ENCODE measurements around the gene PSMB2. TPM values are rescaled to one million over a fixed set of nuclear protein-coding genes. Genes with fewer than 3 reads are reported as not detected.

PSMB2 gene
- total and polyA plus RNA-seq, 7 experiments from 2014 or later, result 20.4 to 93.5 (median 26.2) TPM

- H3K27me3 Mint-ChIP-seq, result peaks cover 0 to 16% (median 9%) of the 10 kb centered on the region in 5 donors
- H3K9me3 Mint-ChIP-seq, result peaks cover 0 to 3% (median 0%) of the 10 kb centered on the region in 11 donors
- Histone ChIP-seq H3K4me3 (ENCODE audit: low read length) (no peak overlapping the region), H3K9me3 (ENCODE audit: control insufficient read depth in 2 of 3, low read length in 3 of 3) (no peaks in the 10 kb centered on the region), H3K27me3 (ENCODE audit: control insufficient read depth in 2 of 2, insufficient read depth in 2 of 2, low read length in 2 of 2) (no peaks in the 10 kb centered on the region), H3K4me1 (ENCODE audit: control insufficient read depth in 2 of 2, insufficient read depth in 2 of 2, low read length in 2 of 2) (no peaks in the 10 kb centered on the region), H3K36me3 (ENCODE audit: control insufficient read depth in 2 of 3, insufficient read depth in 3 of 3, low read length in 3 of 3) (no peaks in the 10 kb centered on the region), H3K27ac (ENCODE audit: low read depth, low read length) (no peak overlapping the region)
- peaks cover 0 to 4% (median 0%) of the 10 kb centered on the region in 7 donors for H3K4me1 Mint-ChIP-seq
- POLR2A ChIA-PET, result no interaction called here
- ATAC-seq, result no peak
- no peaks in the 10 kb centered on the region for H3K36me3 Mint-ChIP-seq
- intact Hi-C loops (cut with micrococcal nuclease), result no loop called here
- no peak for DNase-seq
- H3K4me3 Mint-ChIP-seq, result no peak overlapping the region
- no peak overlapping the region for H3K27ac Mint-ChIP-seq
- CTCF ChIA-PET, result no interaction called here
These were observed 20.1 kb upstream of the PSMB2 start for GRCh38 chr1:35661474-35661795.

DNA sequence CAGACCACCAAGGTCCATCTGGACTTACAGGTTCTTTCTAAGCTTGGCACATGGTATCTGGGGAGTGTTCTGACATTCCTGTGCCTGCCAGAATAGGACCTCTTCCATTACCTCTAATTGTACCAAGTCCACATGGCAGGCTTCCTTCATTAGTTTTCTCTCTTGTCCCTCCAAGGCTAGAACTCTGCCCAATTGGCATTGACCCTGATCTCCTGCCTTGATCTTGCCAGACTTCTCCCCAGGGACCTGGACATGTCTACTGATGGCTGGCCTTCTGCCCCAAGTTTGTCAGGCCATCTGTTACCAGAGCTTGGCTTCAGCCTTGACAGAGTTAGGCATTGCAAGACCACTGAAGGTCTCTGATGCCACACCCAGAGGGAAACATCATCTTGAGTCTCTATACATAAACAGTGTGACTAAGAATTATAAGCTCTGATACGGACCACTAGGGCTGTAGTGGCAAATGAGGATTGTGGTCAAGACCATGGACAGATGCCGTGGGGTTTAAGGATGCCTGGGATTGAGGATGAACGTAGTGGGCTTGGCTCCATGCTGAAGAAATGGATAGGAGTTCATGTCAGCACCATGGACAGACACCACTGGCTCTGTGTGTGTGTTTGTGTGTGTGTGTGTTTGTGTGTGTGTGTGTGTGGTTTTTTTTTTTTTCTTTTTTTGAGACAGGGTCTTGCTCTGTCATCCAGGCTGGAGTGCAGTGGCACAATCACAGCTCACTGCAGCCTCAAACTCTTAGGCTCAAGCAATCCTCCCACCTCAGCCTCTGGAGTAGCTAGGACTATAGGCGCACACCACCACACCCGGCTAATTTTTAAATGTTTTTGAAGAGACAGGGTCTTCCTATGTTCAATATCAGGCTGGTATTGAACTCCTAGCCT lies 19.5 kb upstream of the PSMB2 start:
- Histone ChIP-seq H3K27me3 (ENCODE audit: control insufficient read depth in 2 of 2, insufficient read depth in 2 of 2, low read length in 2 of 2) (no peaks in the 10 kb centered on the region), H3K27ac (ENCODE audit: low read depth, low read length) (no peak overlapping the region), H3K4me3 (ENCODE audit: low read length) (no peak overlapping the region), H3K36me3 (ENCODE audit: control insufficient read depth in 2 of 3, insufficient read depth in 3 of 3, low read length in 3 of 3) (no peaks in the 10 kb centered on the region), H3K4me1 (ENCODE audit: control insufficient read depth in 2 of 2, insufficient read depth in 2 of 2, low read length in 2 of 2) (no peaks in the 10 kb centered on the region), H3K9me3 (ENCODE audit: control insufficient read depth in 2 of 3, low read length in 3 of 3) (no peaks in the 10 kb centered on the region)
- intact Hi-C loops (cut with micrococcal nuclease), result no loop called here
- no peak overlapping the region for H3K27ac Mint-ChIP-seq
- no peak for ATAC-seq
- DNase-seq, result no peak
- H3K4me3 Mint-ChIP-seq, result no peak overlapping the region
- H3K27me3 Mint-ChIP-seq, result peaks cover 0 to 11% (median 4%) of the 10 kb centered on the region in 5 donors
- no peaks in the 10 kb centered on the region for H3K36me3 Mint-ChIP-seq
- ChIA-PET POLR2A (no interaction called here), CTCF (no interaction called here)
- H3K9me3 Mint-ChIP-seq, result peaks cover 0 to 3% (median 0%) of the 10 kb centered on the region in 11 donors
- peaks cover 0 to 4% (median 0%) of the 10 kb centered on the region in 7 donors for H3K4me1 Mint-ChIP-seq

GRCh38 chr1:35659589-35659988 lies 18.3 kb upstream of the PSMB2 start:
- Histone ChIP-seq H3K36me3 (ENCODE audit: control insufficient read depth in 2 of 3, insufficient read depth in 3 of 3, low read length in 3 of 3) (no peaks in the 10 kb centered on the region), H3K4me3 (ENCODE audit: low read length) (no peak overlapping the region), H3K9me3 (ENCODE audit: control insufficient read depth in 2 of 3, low read length in 3 of 3) (no peaks in the 10 kb centered on the region), H3K27me3 (ENCODE audit: control insufficient read depth in 2 of 2, insufficient read depth in 2 of 2, low read length in 2 of 2) (no peaks in the 10 kb centered on the region), H3K27ac (ENCODE audit: low read depth, low read length) (no peak overlapping the region), H3K4me1 (ENCODE audit: control insufficient read depth in 2 of 2, insufficient read depth in 2 of 2, low read length in 2 of 2) (no peaks in the 10 kb centered on the region)
- H3K36me3 Mint-ChIP-seq, result no peaks in the 10 kb centered on the region
- ChIA-PET CTCF (no interaction called here), POLR2A (no interaction called here)
- DNase-seq (no peak), ATAC-seq (no peak)
- H3K27me3 Mint-ChIP-seq, result peaks cover 0 to 20% (median 4%) of the 10 kb centered on the region in 5 donors
- intact Hi-C loops (cut with micrococcal nuclease), result no loop called here
- no peak overlapping the region for H3K27ac Mint-ChIP-seq
- peaks cover 0 to 3% (median 0%) of the 10 kb centered on the region in 11 donors for H3K9me3 Mint-ChIP-seq
- no peak overlapping the region for H3K4me3 Mint-ChIP-seq
- H3K4me1 Mint-ChIP-seq, result peaks cover 0 to 4% (median 0%) of the 10 kb centered on the region in 7 donors

DNA sequence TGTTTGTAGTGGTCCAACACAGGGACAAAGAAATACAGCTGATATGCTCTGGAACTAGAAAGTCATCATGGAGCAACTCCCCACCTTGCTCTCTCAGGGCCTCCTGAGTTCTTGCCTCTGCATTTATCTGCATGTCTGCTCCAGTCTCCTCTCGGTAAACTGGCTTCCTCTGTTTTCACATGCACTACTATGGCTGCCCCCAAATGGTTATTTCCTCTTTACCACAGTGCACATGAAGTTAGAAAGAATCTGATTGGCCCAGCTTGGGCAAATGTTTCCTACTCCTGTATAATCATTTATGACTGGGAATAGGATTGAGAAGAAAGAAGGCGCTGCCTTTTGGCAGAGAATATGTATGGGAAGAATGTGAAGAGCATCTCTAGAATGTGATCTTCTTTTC lies 16.5 kb upstream of the PSMB2 start:
- intact Hi-C loops (cut with micrococcal nuclease), result no loop called here
- H3K4me3 ChIP-seq (ENCODE audit: low read length), result no peak overlapping the region
- H3K27ac Mint-ChIP-seq, result no peak overlapping the region
- no peaks in the 10 kb centered on the region for H3K9me3 ChIP-seq (ENCODE audit: control insufficient read depth in 2 of 3, low read length in 3 of 3)
- no peaks in the 10 kb centered on the region for H3K4me1 Mint-ChIP-seq
- ATAC-seq (no peak), DNase-seq (no peak)
- H3K4me3 Mint-ChIP-seq, result no peak overlapping the region
- no peak overlapping the region for H3K27ac ChIP-seq (ENCODE audit: low read depth, low read length)
- H3K36me3 Mint-ChIP-seq, result no peaks in the 10 kb centered on the region
- no peaks in the 10 kb centered on the region for H3K27me3 ChIP-seq (ENCODE audit: control insufficient read depth in 2 of 2, insufficient read depth in 2 of 2, low read length in 2 of 2)
- peaks cover 0 to 27% (median 4%) of the 10 kb centered on the region in 5 donors for H3K27me3 Mint-ChIP-seq
- no peaks in the 10 kb centered on the region for H3K36me3 ChIP-seq (ENCODE audit: control insufficient read depth in 2 of 3, insufficient read depth in 3 of 3, low read length in 3 of 3)
- ChIA-PET POLR2A (no interaction called here), CTCF (no interaction called here)
- peaks cover 0 to 3% (median 0%) of the 10 kb centered on the region in 11 donors for H3K9me3 Mint-ChIP-seq
- H3K4me1 ChIP-seq (ENCODE audit: control insufficient read depth in 2 of 2, insufficient read depth in 2 of 2, low read length in 2 of 2), result no peaks in the 10 kb centered on the region

- DNase-seq, result no peak
- no peaks in the 10 kb centered on the region for H3K36me3 ChIP-seq (ENCODE audit: control insufficient read depth in 2 of 3, insufficient read depth in 3 of 3, low read length in 3 of 3)
- Mint-ChIP-seq H3K27me3 (peaks cover 0 to 32% (median 4%) of the 10 kb centered on the region in 5 donors), H3K9me3 (peaks cover 0 to 3% (median 0%) of the 10 kb centered on the region in 11 donors), H3K27ac (no peak overlapping the region), H3K36me3 (no peaks in the 10 kb centered on the region), H3K4me3 (no peak overlapping the region), H3K4me1 (no peaks in the 10 kb centered on the region)
- no peak overlapping the region for H3K4me3 ChIP-seq (ENCODE audit: low read length)
- no peaks in the 10 kb centered on the region for H3K27me3 ChIP-seq (ENCODE audit: control insufficient read depth in 2 of 2, insufficient read depth in 2 of 2, low read length in 2 of 2)
- H3K4me1 ChIP-seq (ENCODE audit: control insufficient read depth in 2 of 2, insufficient read depth in 2 of 2, low read length in 2 of 2), result no peaks in the 10 kb centered on the region
- ATAC-seq, result no peak
- ChIA-PET POLR2A (no interaction called here), CTCF (interaction anchor here (0.6 kb wide), 1 partner anchor 205 kb away, joined by 3 read pairs; no protein-coding TSS in a partner anchor)
- intact Hi-C loops (cut with micrococcal nuclease), result no loop called here
- no peaks in the 10 kb centered on the region for H3K9me3 ChIP-seq (ENCODE audit: control insufficient read depth in 2 of 3, low read length in 3 of 3)
- no peak overlapping the region for H3K27ac ChIP-seq (ENCODE audit: low read depth, low read length)
These were observed 15.5 kb upstream of the PSMB2 start for GRCh38 chr1:35656863-35657232.

GRCh38 chr1:35656148-35656862 lies 15.0 kb upstream of the PSMB2 start:
- no peak for ATAC-seq
- Histone ChIP-seq H3K36me3 (ENCODE audit: control insufficient read depth in 2 of 3, insufficient read depth in 3 of 3, low read length in 3 of 3) (no peaks in the 10 kb centered on the region), H3K9me3 (ENCODE audit: control insufficient read depth in 2 of 3, low read length in 3 of 3) (no peaks in the 10 kb centered on the region), H3K4me3 (ENCODE audit: low read length) (no peak overlapping the region), H3K4me1 (ENCODE audit: control insufficient read depth in 2 of 2, insufficient read depth in 2 of 2, low read length in 2 of 2) (no peaks in the 10 kb centered on the region), H3K27ac (ENCODE audit: low read depth, low read length) (no peak overlapping the region), H3K27me3 (ENCODE audit: control insufficient read depth in 2 of 2, insufficient read depth in 2 of 2, low read length in 2 of 2) (no peaks in the 10 kb centered on the region)
- Mint-ChIP-seq H3K36me3 (no peaks in the 10 kb centered on the region), H3K27ac (no peak overlapping the region), H3K4me3 (no peak overlapping the region), H3K9me3 (peaks cover 0 to 3% (median 0%) of the 10 kb centered on the region in 11 donors), H3K4me1 (no peaks in the 10 kb centered on the region), H3K27me3 (peaks cover 0 to 34% (median 4%) of the 10 kb centered on the region in 5 donors)
- DNase-seq, result no peak
- ChIA-PET CTCF (interaction anchor here (1.0 kb wide), 1 partner anchor 87 kb away, joined by 4 read pairs; no protein-coding TSS in a partner anchor), POLR2A (no interaction called here)
- intact Hi-C loops (cut with micrococcal nuclease), result no loop called here
